ENCODE results near the gene RNF180. TPM values are rescaled to one million over a fixed set of nuclear protein-coding genes. Genes with fewer than 3 reads are reported as not detected.
"Not testable (repeated sequence)": the region's sequence is repeated elsewhere in the genome, so short reads cannot be mapped to it uniquely, and the experiment has no call there.

RNF180 gene
- total RNA-seq, 1 donor from 2014 or later, result 8.6 TPM

GRCh38 chr5:64210866-64211265, 45.2 kb downstream of the RNF180 start:
- no peak for DNase-seq (ENCODE audit: low spot score in 2 of 2, unreplicated experiment in 2 of 2)
- H3K4me1 Mint-ChIP-seq, result peaks cover 7% of the 10 kb centered on the region
- no peaks in the 10 kb centered on the region for H3K27me3 Mint-ChIP-seq (ENCODE audit: low read depth)
- H3K4me3 Mint-ChIP-seq, result no peak overlapping the region
- TF ChIP-seq CTCF (IDR thresholded peaks at IDR 0.05; ENCODE audit: unreplicated experiment), result no peak
- H3K9me3 Mint-ChIP-seq, result no peaks in the 10 kb centered on the region
- H3K27ac Mint-ChIP-seq, result no peak overlapping the region
- H3K36me3 Mint-ChIP-seq, result no peaks in the 10 kb centered on the region

GRCh38 chr5:64213011-64213410, 47.4 kb downstream of the RNF180 start:
- Mint-ChIP-seq H3K9me3 (no peaks in the 10 kb centered on the region), H3K4me1 (peaks cover 7% of the 10 kb centered on the region), H3K36me3 (no peaks in the 10 kb centered on the region), H3K27ac (peak overlapping the region; percentile 71), H3K4me3 (no peak overlapping the region), H3K27me3 (ENCODE audit: low read depth) (no peaks in the 10 kb centered on the region)
- no peak for TF ChIP-seq CTCF (IDR thresholded peaks at IDR 0.05; ENCODE audit: unreplicated experiment)
- no peak for DNase-seq (ENCODE audit: low spot score in 2 of 2, unreplicated experiment in 2 of 2)

- TF ChIP-seq CTCF (IDR thresholded peaks at IDR 0.05; ENCODE audit: unreplicated experiment), result no peak
- Mint-ChIP-seq H3K36me3 (no peaks in the 10 kb centered on the region), H3K4me3 (no peak overlapping the region), H3K9me3 (no peaks in the 10 kb centered on the region), H3K4me1 (peaks cover 7% of the 10 kb centered on the region), H3K27me3 (ENCODE audit: low read depth) (no peaks in the 10 kb centered on the region), H3K27ac (peak overlapping the region; percentile 71)
- DNase-seq (ENCODE audit: low spot score in 2 of 2, unreplicated experiment in 2 of 2), result no peak
Observed at GRCh38 chr5:64213531-64213930, 47.9 kb downstream of the RNF180 start.

- Mint-ChIP-seq H3K36me3 (peaks cover 1% of the 10 kb centered on the region), H3K4me1 (peaks cover 7% of the 10 kb centered on the region), H3K27ac (no peak overlapping the region)
Observed at GRCh38 chr5:64214132-64214531, 48.5 kb downstream of the RNF180 start.

GRCh38 chr5:64221911-64222310, 56.3 kb downstream of the RNF180 start:
- peaks cover 9% of the 10 kb centered on the region for H3K9me3 Mint-ChIP-seq
- no peaks in the 10 kb centered on the region for H3K27me3 Mint-ChIP-seq (ENCODE audit: low read depth)
- no peaks in the 10 kb centered on the region for H3K4me1 Mint-ChIP-seq
- no peak overlapping the region for H3K27ac Mint-ChIP-seq
- no peak for DNase-seq (ENCODE audit: low spot score in 2 of 2, unreplicated experiment in 2 of 2)
- H3K36me3 Mint-ChIP-seq, result peaks cover 16% of the 10 kb centered on the region
- no peak for TF ChIP-seq CTCF (IDR thresholded peaks at IDR 0.05; ENCODE audit: unreplicated experiment)
- no peak overlapping the region for H3K4me3 Mint-ChIP-seq

More at GRCh38 chr5:64214132-64214531, 48.5 kb downstream of the RNF180 start:
- DNase-seq (ENCODE audit: low spot score in 2 of 2, unreplicated experiment in 2 of 2), result no peak
- Mint-ChIP-seq H3K9me3 (no peaks in the 10 kb centered on the region), H3K27me3 (ENCODE audit: low read depth) (no peaks in the 10 kb centered on the region), H3K4me3 (no peak overlapping the region)
- no peak for TF ChIP-seq CTCF (IDR thresholded peaks at IDR 0.05; ENCODE audit: unreplicated experiment)

GRCh38 chr5:64225286-64225981, 59.8 kb downstream of the RNF180 start:
- not testable (repeated sequence) for H3K27me3 Mint-ChIP-seq (ENCODE audit: low read depth); H3K27ac Mint-ChIP-seq; H3K4me1 Mint-ChIP-seq; H3K9me3 Mint-ChIP-seq; DNase-seq (ENCODE audit: low spot score in 2 of 2, unreplicated experiment in 2 of 2); H3K4me3 Mint-ChIP-seq
- peaks cover 13% of the 10 kb centered on the region for H3K36me3 Mint-ChIP-seq

GRCh38 chr5:64227131-64227537, 61.5 kb downstream of the RNF180 start:
- not testable (repeated sequence) for H3K9me3 Mint-ChIP-seq; H3K27ac Mint-ChIP-seq; DNase-seq (ENCODE audit: low spot score in 2 of 2, unreplicated experiment in 2 of 2); H3K27me3 Mint-ChIP-seq (ENCODE audit: low read depth); H3K4me3 Mint-ChIP-seq; H3K4me1 Mint-ChIP-seq
- peaks cover 13% of the 10 kb centered on the region for H3K36me3 Mint-ChIP-seq

All from mesothelial cell of epicardium (in vitro differentiated cells).